Cardiac septum (tissue), 1 donor: ENCODE data around the gene MRPL24. TPM values are rescaled to one million over a fixed set of nuclear protein-coding genes. Genes with fewer than 3 reads are reported as not detected.
"Not testable (repeated sequence)": the region's sequence is repeated elsewhere in the genome, so short reads cannot be mapped to it uniquely, and the experiment has no call there.

ENCODE experiments used
- DNase-seq: peaks from one replicate; pipeline ENCODE4 v3.0.0-alpha.2; 2020; ENCODE audit warnings: low spot score
- intact Hi-C: fragments of 100-400 bp; cut with DNase I; formaldehyde crosslinking; loops from one replicate; pipeline ENCODE4 v1.14.0; 2022
- total RNA-seq: library from RNA; stranded (reverse); fragmentation: NEBNext Ultra II Directional; extraction: Animal tissue kit (Norgen Biotek cat#: 25700); gene quantifications from one replicate; pipeline ENCODE4 v1.2.1, GENCODE V29; 2021
- donor health status: DM: no; HTN: no; CAD: no.

Gene MRPL24
- total RNA-seq, 1 donor from 2014 or later, result 66.1 TPM

GRCh38 chr1:156765666-156766065 is 24.8 kb upstream of the MRPL24 start:
- intact Hi-C loops, result loop anchor here (1.0 to 10.0 kb wide), 3 partner anchors 13 to 279 kb away; partner anchors contain the start of genes ARHGEF11, ISG20L2 and METTL25B
- DNase-seq, result no peak

- intact Hi-C loops, result loop anchor here (5.0 to 10.0 kb wide), 2 partner anchors 38 to 280 kb away; partner anchors contain the start of genes ARHGEF11, ISG20L2 and METTL25B
- not testable (repeated sequence) for DNase-seq
Observed at GRCh38 chr1:156765136-156765535, 24.2 kb upstream of the MRPL24 start.

- DNase-seq, result no peak
- intact Hi-C loops, result loop anchor here (10.0 kb wide), 1 partner anchor 284 kb away; the partner anchor contains the start of gene ARHGEF11
Observed at GRCh38 chr1:156760796-156761104, 19.9 kb upstream of the MRPL24 start.

GRCh38 chr1:156760092-156760795 is 19.4 kb upstream of the MRPL24 start:
- DNase-seq, result no peak
- intact Hi-C loops, result loop anchor here (10.0 kb wide), 1 partner anchor 285 kb away; the partner anchor contains the start of gene ARHGEF11

GRCh38 chr1:156757572-156758253 is 16.8 kb upstream of the MRPL24 start:
- intact Hi-C loops, DNase-seq: not testable (repeated sequence)

GRCh38 chr1:156756355-156756754 is 15.5 kb upstream of the MRPL24 start:
- intact Hi-C loops, result no loop called here
- DNase-seq, result no peak

GRCh38 chr1:156755527-156755950 is 14.7 kb upstream of the MRPL24 start:
- intact Hi-C loops, result no loop called here
- peak; percentile 2 for DNase-seq

- DNase-seq, result no peak
- intact Hi-C loops, result no loop called here
Observed at GRCh38 chr1:156754219-156754618, 13.3 kb upstream of the MRPL24 start.

GRCh38 chr1:156752843-156753482 is 12.1 kb upstream of the MRPL24 start:
- intact Hi-C loops, result loop anchor here (1.0 kb wide), 1 partner anchor 13 kb away; no protein-coding TSS in a partner anchor
- DNase-seq, result peak; percentile 68

GRCh38 chr1:156751757-156752481 is 11.0 kb upstream of the MRPL24 start:
- intact Hi-C loops, result loop anchor here (1.0 kb wide), 1 partner anchor 14 kb away; no protein-coding TSS in a partner anchor
- DNase-seq, result peak; percentile 99

GRCh38 chr1:156751451-156751756 is 10.5 kb upstream of the MRPL24 start, which contains the start of gene HDGF:
TSS of gene HDGF (minus strand) at chr1:156751675. CDS start at chr1:156751429, 246 bp downstream.
- intact Hi-C loops, result no loop called here
- DNase-seq, result no peak

GRCh38 chr1:156750711-156751450 is 10.0 kb upstream of the MRPL24 start:
- DNase-seq, result no peak
- intact Hi-C loops, result no loop called here

GRCh38 chr1:156750191-156750672 is 9.3 kb upstream of the MRPL24 start:
- no peak for DNase-seq
- intact Hi-C loops, result no loop called here

GRCh38 chr1:156749419-156750118 is 8.7 kb upstream of the MRPL24 start:
- DNase-seq, result no peak
- intact Hi-C loops, result no loop called here

GRCh38 chr1:156748670-156749418 is 8.0 kb upstream of the MRPL24 start:
- intact Hi-C loops, result no loop called here
- peak; percentile 81 for DNase-seq

- intact Hi-C loops, result no loop called here
- no peak for DNase-seq
Observed at GRCh38 chr1:156747742-156748669, 7.1 kb upstream of the MRPL24 start.
